Hepatocyte (in vitro differentiated cells): ENCODE measurements around the gene PLEKHB2. TPM values are rescaled to one million over a fixed set of nuclear protein-coding genes. Genes with fewer than 3 reads are reported as not detected.

Experiments
- DNase-seq: peaks from one replicate; pipeline ENCODE4 v3.0.0-alpha.2; 2016; ENCODE audit warnings: low spot score
- H2AFZ ChIP-seq: fragments of 200-600 bp; sonication (generic); 2 replicates; pipeline ENCODE4 v1.6.0; 2016; ENCODE audit warnings: antibody characterized with exemption, mild to moderate bottlenecking
- H3K27ac ChIP-seq: fragments of 200-600 bp; sonication (generic); 2 replicates; pipeline ENCODE4 v1.5.1; 2016; ENCODE audit warnings: mild to moderate bottlenecking
- H3K27me3 ChIP-seq: fragments of 200-600 bp; sonication (generic); 2 replicates; pipeline ENCODE4 v1.6.1; 2016
- H3K36me3 ChIP-seq: fragments of 200-600 bp; sonication (generic); replicated peaks from 2 replicates; pipeline ENCODE4 v1.5.1; 2016; ENCODE audit warnings: low read depth; ENCODE audit not compliant: insufficient read depth
- H3K4me1 ChIP-seq: fragments of 200-600 bp; sonication (generic); 2 replicates; pipeline ENCODE4 v1.5.1; 2016; ENCODE audit warnings: mild to moderate bottlenecking, moderate library complexity; ENCODE audit not compliant: insufficient read depth
- H3K4me2 ChIP-seq: fragments of 200-600 bp; sonication (generic); 2 replicates; pipeline ENCODE4 v1.6.0; 2016
- H3K4me3 ChIP-seq: fragments of 200-600 bp; sonication (generic); 2 replicates; pipeline ENCODE4 v1.5.1; 2016; ENCODE audit warnings: mild to moderate bottlenecking
- H3K79me2 ChIP-seq: fragments of 200-600 bp; sonication (generic); 2 replicates; pipeline ENCODE4 v1.6.0; 2017; ENCODE audit warnings: mild to moderate bottlenecking
- H3K9me2 ChIP-seq: fragments of 200-600 bp; sonication (generic); replicated peaks from 2 replicates; pipeline ENCODE4 v1.6.0; 2017; ENCODE audit warnings: mild to moderate bottlenecking; ENCODE audit not compliant: insufficient read depth
- H3K9me3 ChIP-seq: fragments of 200-600 bp; sonication (generic); 2 replicates; pipeline ENCODE4 v1.5.1; 2016; ENCODE audit warnings: low read depth, mild to moderate bottlenecking
- H4K20me1 ChIP-seq: fragments of 200-600 bp; sonication (generic); 2 replicates; pipeline ENCODE4 v1.6.0; 2016; ENCODE audit warnings: mild to moderate bottlenecking; ENCODE audit not compliant: insufficient read depth, poor library complexity, severe bottlenecking
- EZH2 ChIP-seq: fragments of 200-600 bp; sonication (generic); IDR thresholded peaks from 2 replicates; pipeline ENCODE4 v1.6.1; 2016; ENCODE audit warnings: antibody characterized with exemption, mild to moderate bottlenecking, borderline replicate concordance
- EZH2phosphoT487 ChIP-seq: fragments of 200-600 bp; sonication (generic); IDR thresholded peaks from one replicate; pipeline ENCODE4 v1.6.1; 2018; ENCODE audit warnings: antibody characterized with exemption, mild to moderate bottlenecking, low read depth, moderate library complexity; ENCODE audit not compliant: unreplicated experiment, severe bottlenecking
- WGBS: methylation state at CpG from one replicate; pipeline ENCODE4 v1.1.6; 2016; ENCODE audit warnings: low lambda C conversion rate; ENCODE audit errors: missing lambda C conversion rate; 5-methylcytosine and 5-hydroxymethylcytosine counted together
- polyA plus RNA-seq: library from polyadenylated mRNA; unstranded; fragments of >200 nt; fragmentation: Nextera tagmentation; extraction: Ambion mirVana; gene quantifications from 2 replicates; pipeline ENCODE4 v1.2.1, GENCODE V29; 2016
- total RNA-seq: library from RNA; depleted of rRNA; stranded (reverse); fragments of >200 nt; gene quantifications from 2 replicates; pipeline ENCODE4 v1.2.3, GENCODE V29; 2014
- TF ChIP-seq, protein P1 (sequence below): fragments of 200-600 bp; sonication (generic); IDR thresholded peaks from 2 replicates; pipeline ENCODE4 v1.5.1; 2016; ENCODE audit warnings: antibody characterized with exemption, mild to moderate bottlenecking; ENCODE audit not compliant: poor library complexity

Gene PLEKHB2
- total and polyA plus RNA-seq, 2 experiments from 2014 or later = 54.0 to 90.4 TPM

- Histone ChIP-seq H3K27ac (peak overlapping the region; percentile 79), H3K27me3 (no peaks in the 10 kb centered on the region), H3K79me2 (peaks cover 88% of the 10 kb centered on the region), H2AFZ (no peak overlapping the region), H4K20me1 (peaks cover 55% of the 10 kb centered on the region), H3K4me3 (no peak overlapping the region), H3K4me2 (peak overlapping the region; percentile 74), H3K9me3 (no peaks in the 10 kb centered on the region), H3K9me2 (no peaks in the 10 kb centered on the region), H3K4me1 (no peaks in the 10 kb centered on the region), H3K36me3 (no peaks in the 10 kb centered on the region)
- peak; percentile 48 for DNase-seq
- no peak for TF ChIP-seq EZH2phosphoT487
- TF ChIP-seq, protein P1, sequence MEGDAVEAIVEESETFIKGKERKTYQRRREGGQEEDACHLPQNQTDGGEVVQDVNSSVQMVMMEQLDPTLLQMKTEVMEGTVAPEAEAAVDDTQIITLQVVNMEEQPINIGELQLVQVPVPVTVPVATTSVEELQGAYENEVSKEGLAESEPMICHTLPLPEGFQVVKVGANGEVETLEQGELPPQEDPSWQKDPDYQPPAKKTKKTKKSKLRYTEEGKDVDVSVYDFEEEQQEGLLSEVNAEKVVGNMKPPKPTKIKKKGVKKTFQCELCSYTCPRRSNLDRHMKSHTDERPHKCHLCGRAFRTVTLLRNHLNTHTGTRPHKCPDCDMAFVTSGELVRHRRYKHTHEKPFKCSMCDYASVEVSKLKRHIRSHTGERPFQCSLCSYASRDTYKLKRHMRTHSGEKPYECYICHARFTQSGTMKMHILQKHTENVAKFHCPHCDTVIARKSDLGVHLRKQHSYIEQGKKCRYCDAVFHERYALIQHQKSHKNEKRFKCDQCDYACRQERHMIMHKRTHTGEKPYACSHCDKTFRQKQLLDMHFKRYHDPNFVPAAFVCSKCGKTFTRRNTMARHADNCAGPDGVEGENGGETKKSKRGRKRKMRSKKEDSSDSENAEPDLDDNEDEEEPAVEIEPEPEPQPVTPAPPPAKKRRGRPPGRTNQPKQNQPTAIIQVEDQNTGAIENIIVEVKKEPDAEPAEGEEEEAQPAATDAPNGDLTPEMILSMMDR = no peak
- TF ChIP-seq EZH2 = no peak
- 78% methylated on average over 12 of the region's 12 CpGs for WGBS
These were observed 15.7 kb downstream of the PLEKHB2 start for GRCh38 chr2:131120815-131121317.

DNA sequence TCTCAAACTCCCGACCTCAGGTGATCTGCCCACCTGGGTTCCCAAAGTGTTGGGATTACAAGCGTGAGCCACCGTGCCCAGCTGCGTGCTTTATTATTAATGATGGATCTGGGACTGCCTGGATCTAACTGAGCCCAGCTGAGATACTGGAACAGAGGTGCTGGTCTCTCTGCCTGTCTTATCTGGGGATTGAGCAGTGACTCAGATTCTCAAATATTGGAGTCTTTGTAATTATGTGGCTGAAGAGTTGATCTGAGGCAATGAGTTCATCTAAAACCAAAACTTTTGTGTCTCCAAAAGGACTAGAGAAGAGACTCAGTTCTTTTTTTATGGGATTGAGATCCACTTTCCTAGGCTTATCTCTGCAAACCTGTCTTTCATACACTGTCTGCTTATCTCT, 16.3 kb downstream of the PLEKHB2 start:
- peaks cover 86% of the 10 kb centered on the region for H3K79me2 ChIP-seq
- no peak for DNase-seq
- no peaks in the 10 kb centered on the region for H3K36me3 ChIP-seq
- H2AFZ ChIP-seq = no peak overlapping the region
- 71% methylated on average over 4 of the region's 4 CpGs for WGBS
- H3K4me1 ChIP-seq = no peaks in the 10 kb centered on the region
- H3K4me2 ChIP-seq = peak overlapping the region; percentile 74
- H3K27ac ChIP-seq = peak overlapping the region; percentile 79
- TF ChIP-seq EZH2phosphoT487 = no peak
- no peak for TF ChIP-seq EZH2
- TF ChIP-seq, protein P1 = no peak
- H4K20me1 ChIP-seq = peaks cover 51% of the 10 kb centered on the region
- no peaks in the 10 kb centered on the region for H3K9me3 ChIP-seq
- H3K9me2 ChIP-seq = no peaks in the 10 kb centered on the region
- no peaks in the 10 kb centered on the region for H3K27me3 ChIP-seq
- no peak overlapping the region for H3K4me3 ChIP-seq

- H3K79me2 ChIP-seq = peaks cover 80% of the 10 kb centered on the region
- no peaks in the 10 kb centered on the region for H3K9me3 ChIP-seq
- H2AFZ ChIP-seq = no peak overlapping the region
- H3K36me3 ChIP-seq = no peaks in the 10 kb centered on the region
- H4K20me1 ChIP-seq = peaks cover 50% of the 10 kb centered on the region
- no peaks in the 10 kb centered on the region for H3K9me2 ChIP-seq
- H3K4me3 ChIP-seq = no peak overlapping the region
- TF ChIP-seq EZH2phosphoT487 (no peak), EZH2 (no peak)
- TF ChIP-seq, protein P1 = no peak
- no peaks in the 10 kb centered on the region for H3K4me1 ChIP-seq
- H3K4me2 ChIP-seq = no peak overlapping the region
- no peak overlapping the region for H3K27ac ChIP-seq
- no peak for DNase-seq
- WGBS = 97% methylated on average over 4 of the region's 4 CpGs
- no peaks in the 10 kb centered on the region for H3K27me3 ChIP-seq
These were observed 17.4 kb downstream of the PLEKHB2 start for GRCh38 chr2:131122496-131122895.
